HepG2 (cell line): Measurements from ENCODE around the gene TUBG2. TPM values are rescaled to one million over a fixed set of nuclear protein-coding genes. Genes with fewer than 3 reads are reported as not detected.

Experiments used
- ATAD3A ChIP-seq: sonication (generic); formaldehyde crosslinking; IDR thresholded peaks from 2 replicates; pipeline ENCODE4 v1.4.0; 2020; ENCODE audit warnings: missing genetic modification reagents
- FOXK1 ChIP-seq: sonication (generic); formaldehyde crosslinking; IDR thresholded peaks from 2 replicates; pipeline ENCODE4 v1.4.0; 2020; ENCODE audit warnings: low read depth, missing genetic modification reagents, borderline replicate concordance
- GFI1 ChIP-seq: sonication (generic); formaldehyde crosslinking; IDR thresholded peaks from 2 replicates; pipeline ENCODE4 v1.5.0; 2020; ENCODE audit warnings: missing genetic modification reagents, mild to moderate bottlenecking, borderline replicate concordance
- MAX ChIP-seq: IDR thresholded peaks from 2 replicates; pipeline ENCODE4 v1.6.1; 2012; ENCODE audit warnings: inconsistent platforms
- MEIS1 ChIP-seq: sonication (generic); formaldehyde crosslinking; IDR thresholded peaks from 2 replicates; pipeline ENCODE4 v1.9.0; 2021; ENCODE audit warnings: mild to moderate bottlenecking, missing genetic modification reagents, moderate library complexity, borderline replicate concordance
- RXRB ChIP-seq: IDR thresholded peaks from 2 replicates; pipeline ENCODE4 v1.6.1; 2016; ENCODE audit warnings: borderline replicate concordance, missing genetic modification reagents, missing compliant biosample characterization
- THAP9 ChIP-seq: sonication (generic); formaldehyde crosslinking; IDR thresholded peaks from 2 replicates; pipeline ENCODE4; 2020; ENCODE audit warnings: missing genetic modification reagents, mild to moderate bottlenecking, borderline replicate concordance
- WIZ ChIP-seq: sonication (generic); formaldehyde crosslinking; IDR thresholded peaks from 2 replicates; pipeline ENCODE4 v1.5.1; 2020; ENCODE audit warnings: mild to moderate bottlenecking, missing genetic modification reagents
- ZBTB49 ChIP-seq: sonication (generic); formaldehyde crosslinking; IDR thresholded peaks from 2 replicates; pipeline ENCODE4 v1.4.0; 2020; ENCODE audit warnings: missing genetic modification reagents, borderline replicate concordance
- ZNF260 ChIP-seq: sonication (generic); formaldehyde crosslinking; IDR thresholded peaks from 2 replicates; pipeline ENCODE4 v1.4.0; 2020; ENCODE audit warnings: missing genetic modification reagents, low read depth, mild to moderate bottlenecking, borderline replicate concordance
- ZNF432 ChIP-seq: sonication (generic); formaldehyde crosslinking; IDR thresholded peaks from 2 replicates; pipeline ENCODE4 v1.5.0; 2020; ENCODE audit warnings: missing genetic modification reagents, mild to moderate bottlenecking, borderline replicate concordance
- ZNF512B ChIP-seq: sonication (generic); formaldehyde crosslinking; IDR thresholded peaks from 2 replicates; pipeline ENCODE4 v1.5.1; 2020; ENCODE audit warnings: missing genetic modification reagents, mild to moderate bottlenecking, borderline replicate concordance
- ZNF609 ChIP-seq: sonication (generic); formaldehyde crosslinking; IDR thresholded peaks from 2 replicates; pipeline ENCODE4 v1.4.0; 2020; ENCODE audit warnings: mild to moderate bottlenecking, missing genetic modification reagents, borderline replicate concordance
- ZNF644 ChIP-seq: IDR thresholded peaks from 2 replicates; pipeline ENCODE4 v1.6.1; 2016; ENCODE audit warnings: low read depth
- ZZZ3 ChIP-seq: sonication (generic); formaldehyde crosslinking; IDR thresholded peaks from 2 replicates; pipeline ENCODE4 v1.4.0; 2020; ENCODE audit warnings: missing genetic modification reagents, mild to moderate bottlenecking, borderline replicate concordance
- polyA plus RNA-seq, 8 experiments: library from polyadenylated mRNA; depleted of rRNA in 3 of 8; stranded (reverse) in 7 of 8; unstranded in 1 of 8; fragments of >200 nt; fragmentation: Illumina TruSeq in 4 of 8; extraction: Trizol in 4 of 8; gene quantifications; 2 replicates each; pipeline versions ENCODE4 v1.2.1 to v1.2.3, GENCODE V29; 2011 to 2016; ENCODE audit warnings: low read depth in 4 of 8, missing spikeins in 1 of 8, mixed read lengths in 1 of 8; ENCODE audit not compliant: insufficient read depth in 1 of 8
- total RNA-seq, 5 experiments: library from RNA; depleted of rRNA; stranded (reverse); fragments of >200 nt; fragmentation: Illumina TruSeq; extraction: Trizol; gene quantifications; 2 replicates each; pipeline ENCODE4 v1.2.3, GENCODE V29; 2016; ENCODE audit warnings: low read depth in 1 of 5

The TUBG2 gene
- total and polyA plus RNA-seq, 2 of the 13 experiments (the other 11 are each of a cell fraction or from before 2014, with no cell fraction given) = 16.0 to 42.3 TPM

- 0 out of 2 replicates have a peak, but pooled peaks have one; percentile 4 for TF ChIP-seq GFI1 (CRISPR knock-in tag)
- no peak for TF ChIP-seq RXRB (CRISPR knock-in tag)
- TF ChIP-seq ZBTB49 (CRISPR knock-in tag) = no peak
- 0 out of 2 replicates have a peak, but pooled peaks have one; percentile 14 for TF ChIP-seq MEIS1 (CRISPR knock-in tag)
- 0 out of 2 replicates have a peak, but pooled peaks have one; percentile 30 for TF ChIP-seq ATAD3A (CRISPR knock-in tag)
- TF ChIP-seq WIZ (CRISPR knock-in tag) = no peak
- TF ChIP-seq FOXK1 (CRISPR knock-in tag) = no peak
- no peak for TF ChIP-seq ZZZ3 (CRISPR knock-in tag)
- TF ChIP-seq ZNF644 = no peak
- TF ChIP-seq ZNF260 = no peak
- TF ChIP-seq ZNF512B (CRISPR knock-in tag) = no peak
- no peak for TF ChIP-seq ZNF609 (CRISPR knock-in tag)
- TF ChIP-seq MAX = 0 out of 2 replicates have a peak, but pooled peaks have one; percentile 29
- 0 out of 2 replicates have a peak, but pooled peaks have one; percentile 8 for TF ChIP-seq ZNF432
- no peak for TF ChIP-seq THAP9 (CRISPR knock-in tag)
These were observed 16.4 kb downstream of the TUBG2 start (continued) for GRCh38 chr17:42675348-42675964.
